NCI-H526 (cell line): ENCODE measurements around the gene TUBE1.

Source experiments
- DNase-seq, 2 experiments: peaks; one replicate each; lab custom pipeline; 2025; lab: John Stamatoyannopoulos, UW

Gene TUBE1

DNA sequence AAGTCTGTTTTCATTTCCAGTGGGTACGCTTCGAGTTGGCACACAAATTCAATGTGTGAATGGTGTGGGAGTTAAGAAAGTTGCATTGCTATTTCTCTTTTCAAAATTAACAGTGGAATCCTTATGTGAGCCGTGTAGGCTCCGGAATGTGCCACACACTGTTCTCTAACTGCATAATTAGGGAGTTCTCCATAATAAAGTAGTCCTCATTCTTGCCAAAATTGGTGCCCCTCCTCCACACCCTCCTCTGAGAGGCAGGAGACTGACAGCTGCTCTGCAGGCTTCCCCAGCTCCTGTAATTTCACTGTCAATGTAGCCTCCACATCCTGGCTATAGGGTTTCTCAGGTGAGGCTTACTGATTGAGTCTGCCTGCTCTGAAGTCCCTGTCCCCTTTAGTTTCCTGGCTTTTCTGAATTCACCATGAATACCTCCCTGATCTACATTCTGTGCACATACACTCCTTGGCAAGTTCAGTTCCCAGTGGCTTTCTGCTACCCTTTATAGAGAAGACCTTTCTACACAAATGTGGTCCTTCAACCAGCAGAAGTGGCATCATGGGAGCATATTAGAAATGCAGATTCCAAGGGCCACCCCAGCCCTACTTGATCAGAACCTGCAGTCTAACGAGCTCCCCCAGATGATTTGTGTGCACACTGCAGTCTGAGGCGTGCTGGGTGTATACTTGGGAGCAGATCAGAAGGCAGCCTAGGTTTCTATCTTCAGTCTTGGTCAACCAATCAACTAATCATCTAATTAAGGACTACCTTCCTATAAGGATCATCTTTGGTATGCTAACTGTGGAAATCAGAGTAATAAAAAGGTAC lies 53.3 kb downstream of the TUBE1 start:
- no peak for DNase-seq

GRCh38 chr6:112032728-112033127 lies 54.6 kb downstream of the TUBE1 start:
- DNase-seq = no peak

- DNase-seq = no peak
Measured at GRCh38 chr6:112031960-112032359, 55.3 kb downstream of the TUBE1 start.

GRCh38 chr6:112030961-112031660 lies 56.2 kb downstream of the TUBE1 start:
- DNase-seq = no peak

GRCh38 chr6:112030206-112030960 lies 56.9 kb downstream of the TUBE1 start:
- no peak for DNase-seq

GRCh38 chr6:112029045-112029822 lies 58.0 kb downstream of the TUBE1 start:
- DNase-seq = peak; percentile 32 to 82

DNA sequence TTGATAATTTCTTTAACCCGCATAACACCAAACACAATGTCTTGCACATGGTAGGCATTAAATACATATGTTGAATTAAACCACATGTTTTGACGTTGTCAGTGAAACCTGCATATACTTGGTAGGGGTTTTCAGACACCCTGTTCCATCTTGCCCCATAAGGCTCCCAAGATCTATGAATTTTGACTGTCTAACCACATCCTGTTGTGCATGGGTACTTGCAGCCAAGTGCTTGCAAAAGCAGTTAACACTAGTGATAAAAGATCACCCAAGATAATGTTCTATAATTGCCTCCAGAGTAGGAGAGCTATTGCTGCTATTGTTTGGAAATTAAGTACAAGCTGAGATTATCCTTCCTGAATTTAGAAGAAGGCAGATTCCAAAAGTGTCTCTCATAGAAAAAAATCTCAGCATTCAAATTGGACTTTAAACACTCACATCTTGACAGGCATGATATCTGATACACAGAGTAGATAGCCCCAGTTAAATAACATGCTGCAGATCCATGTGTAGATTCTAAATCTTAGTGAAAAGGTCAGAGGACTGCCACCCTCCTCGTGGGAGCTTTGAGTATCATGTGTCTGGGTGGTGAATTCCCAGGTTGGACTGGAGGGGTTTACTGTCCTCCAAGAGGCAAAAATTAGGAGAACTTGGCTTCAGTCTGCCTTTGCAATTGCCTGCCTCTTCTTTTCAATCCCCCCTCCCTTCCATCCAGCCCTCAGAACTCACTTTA lies 59.2 kb downstream of the TUBE1 start:
- DNase-seq = no peak

GRCh38 chr6:112026933-112027332 lies 60.3 kb downstream of the TUBE1 start:
- DNase-seq = no peak

GRCh38 chr6:112024464-112024863 lies 62.8 kb downstream of the TUBE1 start:
- no peak for DNase-seq

GRCh38 chr6:112022749-112023148 lies 64.5 kb downstream of the TUBE1 start:
- DNase-seq = no peak

GRCh38 chr6:112021691-112022310 lies 65.5 kb downstream of the TUBE1 start:
- no peak for DNase-seq
